Stimulated activated CD4-positive, alpha-beta T cell treated with anti-CD3 and anti-CD28 coated beads, Interleukin-4, amount 100 ng/mL, for 4 hours (primary cell): ENCODE results near the gene ROR1.

ENCODE experiments used
- DNase-seq, 2 experiments: peaks; one replicate each; pipeline ENCODE4 v3.0.0-alpha.2; 2020

The ROR1 gene

GRCh38 chr1:64162804-64163203 is 389.0 kb downstream of the ROR1 start:
- DNase-seq: no peak

- DNase-seq: no peak
These were observed 389.6 kb downstream of the ROR1 start for GRCh38 chr1:64163431-64163830.

GRCh38 chr1:64163970-64164369 is 390.2 kb downstream of the ROR1 start:
- DNase-seq: no peak

- DNase-seq: no peak
These were observed 392.8 kb downstream of the ROR1 start for GRCh38 chr1:64166629-64167028.

GRCh38 chr1:64167176-64167575 is 393.4 kb downstream of the ROR1 start:
- no peak for DNase-seq

GRCh38 chr1:64171246-64171645 is 397.4 kb downstream of the ROR1 start:
- DNase-seq: no peak

- DNase-seq: no peak
These were observed 398.0 kb downstream of the ROR1 start for GRCh38 chr1:64171797-64172281.

- DNase-seq: no peak
These were observed 398.7 kb downstream of the ROR1 start for GRCh38 chr1:64172458-64172983.

- DNase-seq: no peak
These were observed 399.6 kb downstream of the ROR1 start for GRCh38 chr1:64173336-64173940.

- DNase-seq: no peak
These were observed 401.8 kb downstream of the ROR1 start for GRCh38 chr1:64175639-64176038.

GRCh38 chr1:64176659-64177058 is 402.8 kb downstream of the ROR1 start:
- DNase-seq: no peak

GRCh38 chr1:64179588-64179987 is 405.8 kb downstream of the ROR1 start:
- DNase-seq: no peak

- no peak for DNase-seq
These were observed 408.4 kb downstream of the ROR1 start for GRCh38 chr1:64182207-64182606.

- DNase-seq: no peak
These were observed 409.7 kb downstream of the ROR1 start for GRCh38 chr1:64183395-64184002.

- DNase-seq: no peak
These were observed 410.2 kb downstream of the ROR1 start for GRCh38 chr1:64184003-64184440.

GRCh38 chr1:64186138-64186897 is 412.5 kb downstream of the ROR1 start:
- no peak for DNase-seq

- DNase-seq: no peak
These were observed 413.1 kb downstream of the ROR1 start for GRCh38 chr1:64186898-64187280.

GRCh38 chr1:64187646-64188045 is 413.8 kb downstream of the ROR1 start:
- DNase-seq: no peak

GRCh38 chr1:64192290-64192689 is 418.5 kb downstream of the ROR1 start:
- no peak for DNase-seq

- DNase-seq: no peak
These were observed 420.6 kb downstream of the ROR1 start for GRCh38 chr1:64194168-64195080.

GRCh38 chr1:64195081-64195395 is 421.2 kb downstream of the ROR1 start:
- no peak for DNase-seq

GRCh38 chr1:64196074-64196870 is 422.5 kb downstream of the ROR1 start:
- DNase-seq: no peak
